GM03348 (cell line): Measurements from ENCODE around the gene DYRK2.

Experiments used
- DNase-seq: peaks from one replicate; pipeline ENCODE4 v3.0.0; 2012; ENCODE audit warnings: low spot score

Gene DYRK2

GRCh38 chr12:67648521-67649260 lies at the start of gene DYRK2:
Gene DYRK2 (plus strand): TSS chr12:67648745. CDS start chr12:67649134, 389 bp downstream.
- peak; percentile 95 for DNase-seq

GRCh38 chr12:67599691-67600090 lies 48.9 kb upstream of the DYRK2 start:
- no peak for DNase-seq

- DNase-seq = no peak
These were observed 47.4 kb upstream of the DYRK2 start for GRCh38 chr12:67601126-67601525.

GRCh38 chr12:67609226-67609870 lies 39.2 kb upstream of the DYRK2 start:
- DNase-seq = no peak

GRCh38 chr12:67613040-67613439 lies 35.5 kb upstream of the DYRK2 start:
- DNase-seq = no peak

- DNase-seq = no peak
These were observed 30.9 kb upstream of the DYRK2 start for GRCh38 chr12:67617629-67618028.

- DNase-seq = no peak
These were observed 30.2 kb upstream of the DYRK2 start for GRCh38 chr12:67618303-67618702.

- DNase-seq = no peak
These were observed 27.4 kb upstream of the DYRK2 start for GRCh38 chr12:67621112-67621511.

- DNase-seq = no peak
These were observed 26.6 kb upstream of the DYRK2 start for GRCh38 chr12:67621926-67622325.

GRCh38 chr12:67623259-67623658 lies 25.3 kb upstream of the DYRK2 start:
- no peak for DNase-seq

GRCh38 chr12:67624355-67624754 lies 24.2 kb upstream of the DYRK2 start:
- DNase-seq = no peak

GRCh38 chr12:67625004-67625403 lies 23.5 kb upstream of the DYRK2 start:
- DNase-seq = no peak

GRCh38 chr12:67626156-67626555 lies 22.4 kb upstream of the DYRK2 start:
- no peak for DNase-seq

GRCh38 chr12:67630373-67631088 lies 18.0 kb upstream of the DYRK2 start:
- DNase-seq = no peak

GRCh38 chr12:67632005-67632404 lies 16.5 kb upstream of the DYRK2 start:
- DNase-seq = no peak

- DNase-seq = no peak
These were observed 15.4 kb upstream of the DYRK2 start for GRCh38 chr12:67633024-67633610.

GRCh38 chr12:67633708-67634107 lies 14.8 kb upstream of the DYRK2 start:
- no peak for DNase-seq

GRCh38 chr12:67634303-67634761 lies 14.2 kb upstream of the DYRK2 start:
- DNase-seq = peak; percentile 14

- no peak for DNase-seq
These were observed 10.8 kb upstream of the DYRK2 start for GRCh38 chr12:67637718-67638117.

GRCh38 chr12:67638694-67639093 lies 9.9 kb upstream of the DYRK2 start:
- DNase-seq = no peak

GRCh38 chr12:67640863-67641262 lies 7.7 kb upstream of the DYRK2 start:
- peak; percentile 16 for DNase-seq

- no peak for DNase-seq
These were observed 3.4 kb upstream of the DYRK2 start for GRCh38 chr12:67645126-67645525.

GRCh38 chr12:67645601-67646000 lies 2.9 kb upstream of the DYRK2 start:
- peak; percentile 72 for DNase-seq
